CD4-positive, CD25-positive, alpha-beta regulatory T cell (primary cell): Measurements from ENCODE around the gene XKRX. TPM values are rescaled to one million over a fixed set of nuclear protein-coding genes. Genes with fewer than 3 reads are reported as not detected.

ENCODE experiments used
- ATAC-seq, 2 donors: fragments of 150-1000 bp; cut with Tn5 transposase; one replicate each; pipeline ENCODE4 v1.10.0; 2021; ENCODE audit warnings: low read depth in 2 of 2, moderate number of reproducible peaks in 2 of 2, moderate library complexity in 1 of 2
- DNase-seq, 3 donors: peaks; one replicate each; pipeline versions ENCODE4 v3.0.0 to v3.0.0-alpha.2; 2012 to 2022; ENCODE audit warnings: mixed read lengths in 1 of 3
- H3K27ac ChIP-seq: one replicate; pipeline ENCODE4 v1.7.0; 2013; ENCODE audit warnings: mild to moderate bottlenecking, low read length; ENCODE audit not compliant: insufficient read depth, poor library complexity, severe bottlenecking
- H3K27me3 ChIP-seq: one replicate; pipeline ENCODE4 v1.7.0; 2013; ENCODE audit warnings: low read length; ENCODE audit not compliant: control insufficient read depth, insufficient read depth
- H3K36me3 ChIP-seq: one replicate; pipeline ENCODE4 v1.7.0; 2013; ENCODE audit warnings: mild to moderate bottlenecking, low read length, moderate library complexity; ENCODE audit not compliant: control insufficient read depth, insufficient read depth
- H3K4me1 ChIP-seq: 2 replicates; pipeline ENCODE4 v1.7.0; 2013; ENCODE audit warnings: mild to moderate bottlenecking, low read length; ENCODE audit not compliant: insufficient read depth, control insufficient read depth, poor library complexity, severe bottlenecking
- H3K4me3 ChIP-seq: one replicate; pipeline ENCODE4 v1.7.0; 2013; ENCODE audit warnings: low read depth, mild to moderate bottlenecking, low read length, moderate library complexity
- H3K9me3 ChIP-seq, 2 experiments: 1 replicate in 1 of 2; 2 replicates in 1 of 2; pipeline ENCODE4 v1.7.0; 2013; ENCODE audit warnings: low read length in 2 of 2, mild to moderate bottlenecking in 1 of 2, moderate library complexity in 1 of 2; ENCODE audit not compliant: control insufficient read depth in 2 of 2
- H3K27ac Mint-ChIP-seq, 3 donors: one replicate each; pipeline ENCODE4 v1.8.0; 2020 to 2022; ENCODE audit warnings: mild to moderate bottlenecking in 3 of 3, mixed read lengths in 3 of 3, moderate library complexity in 2 of 3
- H3K27me3 Mint-ChIP-seq: one replicate; pipeline ENCODE4 v1.8.0; 2022; ENCODE audit warnings: mild to moderate bottlenecking, mixed read lengths
- H3K36me3 Mint-ChIP-seq: one replicate; pipeline ENCODE4 v1.8.0; 2020; ENCODE audit warnings: mixed read lengths
- H3K4me1 Mint-ChIP-seq, 4 donors: one replicate each; pipeline ENCODE4 v1.8.0; 2020 to 2022; ENCODE audit warnings: mixed read lengths in 4 of 4, mild to moderate bottlenecking in 1 of 4
- H3K4me3 Mint-ChIP-seq, 4 donors: one replicate each; pipeline ENCODE4 v1.8.0; 2020 to 2022; ENCODE audit warnings: mild to moderate bottlenecking in 4 of 4, mixed read lengths in 4 of 4, moderate library complexity in 3 of 4
- H3K9me3 Mint-ChIP-seq, 7 donors: one replicate each; pipeline ENCODE4 v1.8.0; 2020 to 2022; ENCODE audit warnings: mixed read lengths in 7 of 7, mild to moderate bottlenecking in 3 of 7, moderate library complexity in 2 of 7
- polyA plus RNA-seq, 4 donors: library from polyadenylated mRNA; unstranded; fragments of 300-500 nt; fragmentation: Illumina TruSeq; gene quantifications; one replicate each; pipeline ENCODE4 v1.2.3, GENCODE V29; 2021
- total RNA-seq: library from RNA; stranded (reverse); gene quantifications from one replicate; pipeline ENCODE4 v1.2.3, GENCODE V29; 2022

Gene XKRX
- total and polyA plus RNA-seq, 5 donors from 2014 or later: 0.07 to 1.2 (median 0.47) TPM; not detected in 1

DNA sequence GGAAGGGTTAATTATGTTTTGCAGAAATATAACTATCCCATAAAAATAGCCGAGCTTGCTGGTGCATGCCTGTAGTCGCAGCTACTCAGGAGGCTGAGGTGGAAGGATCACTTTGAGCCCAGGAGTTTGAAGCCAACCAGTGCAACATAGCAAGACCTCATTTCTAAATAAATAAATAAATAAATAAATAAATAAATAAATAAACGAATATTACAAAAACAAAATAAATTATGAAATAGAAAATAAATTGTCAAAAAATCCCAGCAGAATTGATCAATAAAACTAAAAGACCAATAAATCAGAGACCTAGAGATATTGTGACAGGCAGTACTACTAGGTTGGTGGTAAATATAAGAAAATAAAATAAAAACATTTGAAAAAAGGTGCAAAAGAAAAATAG, 34.1 kb upstream of the XKRX start:
- Histone ChIP-seq H3K36me3 (no peaks in the 10 kb centered on the region), H3K27ac (no peak overlapping the region), H3K27me3 (no peaks in the 10 kb centered on the region), H3K9me3 (no peaks in the 10 kb centered on the region), H3K4me1 (no peaks in the 10 kb centered on the region), H3K4me3 (no peak overlapping the region)
- no peaks in the 10 kb centered on the region for H3K4me1 Mint-ChIP-seq
- no peaks in the 10 kb centered on the region for H3K36me3 Mint-ChIP-seq
- no peak overlapping the region for H3K27ac Mint-ChIP-seq
- H3K4me3 Mint-ChIP-seq: no peak overlapping the region
- H3K9me3 Mint-ChIP-seq: peaks cover 0 to 3% (median 0%) of the 10 kb centered on the region in 7 donors
- no peak for ATAC-seq
- no peak for DNase-seq
- H3K27me3 Mint-ChIP-seq: no peaks in the 10 kb centered on the region

DNA sequence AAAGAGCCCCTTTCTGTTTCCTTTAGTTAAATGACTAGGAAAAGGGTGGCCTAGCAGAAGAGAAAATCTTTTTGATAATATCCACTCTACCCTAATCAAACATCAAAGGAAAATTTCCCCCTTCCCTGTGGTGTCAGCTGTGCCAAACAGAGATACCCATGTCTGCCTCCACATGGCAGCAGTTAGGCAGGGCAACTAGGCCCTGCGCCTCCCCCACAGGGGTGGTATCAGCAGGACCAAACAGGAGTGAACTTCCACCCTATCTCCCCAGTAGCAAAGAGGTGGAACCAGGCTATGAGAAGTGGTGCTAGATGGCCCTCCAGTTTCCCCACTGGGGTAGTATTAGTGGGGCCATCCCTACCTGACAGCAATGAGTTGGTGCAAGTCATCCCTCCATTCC, 19.8 kb upstream of the XKRX start:
- Mint-ChIP-seq H3K9me3 (peaks cover 0 to 2% (median 0%) of the 10 kb centered on the region in 7 donors), H3K27ac (no peak overlapping the region), H3K4me1 (no peaks in the 10 kb centered on the region), H3K36me3 (no peaks in the 10 kb centered on the region), H3K4me3 (no peak overlapping the region), H3K27me3 (no peaks in the 10 kb centered on the region)
- ATAC-seq (no peak), DNase-seq (no peak)
- no peaks in the 10 kb centered on the region for H3K9me3 ChIP-seq
- H3K4me1 ChIP-seq: no peaks in the 10 kb centered on the region
- H3K4me3 ChIP-seq: no peak overlapping the region
- H3K27me3 ChIP-seq: no peaks in the 10 kb centered on the region
- H3K27ac ChIP-seq: no peak overlapping the region
- no peaks in the 10 kb centered on the region for H3K36me3 ChIP-seq

DNA sequence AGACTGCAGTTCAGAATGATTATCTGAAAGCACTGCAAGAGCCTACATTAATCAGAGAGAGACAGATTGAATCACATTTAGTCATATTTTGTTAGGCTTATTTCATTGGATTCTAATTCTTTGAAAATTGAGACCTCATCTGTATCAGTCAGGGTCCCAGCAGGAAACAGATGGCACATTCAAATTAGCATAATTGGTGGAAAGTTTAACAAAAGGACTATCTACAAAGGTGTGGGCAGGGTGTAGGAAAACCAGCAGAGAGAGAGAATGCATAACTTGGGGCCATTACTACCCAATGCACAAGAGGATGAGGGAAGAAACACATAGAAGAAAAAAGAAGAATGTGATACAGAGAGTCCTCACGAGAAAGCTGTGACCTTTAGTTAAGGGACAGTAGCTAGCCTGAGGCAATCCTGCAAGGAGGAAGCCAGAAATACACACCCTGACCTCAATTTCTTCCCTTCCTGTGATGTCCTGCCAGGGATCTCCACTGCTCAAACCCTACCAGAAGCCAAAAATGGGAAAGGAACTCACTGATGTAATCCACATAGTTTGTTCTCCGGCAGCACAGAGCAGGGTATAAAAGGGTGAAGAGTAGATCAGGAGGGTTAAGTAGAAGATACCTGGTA, 17.7 kb upstream of the XKRX start:
- no peak overlapping the region for H3K4me3 ChIP-seq
- peaks cover 0 to 2% (median 0%) of the 10 kb centered on the region in 7 donors for H3K9me3 Mint-ChIP-seq
- H3K36me3 ChIP-seq: no peaks in the 10 kb centered on the region
- ATAC-seq (no peak), DNase-seq (no peak)
- no peaks in the 10 kb centered on the region for H3K4me1 ChIP-seq
- no peaks in the 10 kb centered on the region for H3K27me3 Mint-ChIP-seq
- no peaks in the 10 kb centered on the region for H3K27me3 ChIP-seq
- no peak overlapping the region for H3K4me3 Mint-ChIP-seq
- H3K27ac Mint-ChIP-seq: no peak overlapping the region
- H3K4me1 Mint-ChIP-seq: no peaks in the 10 kb centered on the region
- no peak overlapping the region for H3K27ac ChIP-seq
- no peaks in the 10 kb centered on the region for H3K9me3 ChIP-seq
- H3K36me3 Mint-ChIP-seq: no peaks in the 10 kb centered on the region

DNA sequence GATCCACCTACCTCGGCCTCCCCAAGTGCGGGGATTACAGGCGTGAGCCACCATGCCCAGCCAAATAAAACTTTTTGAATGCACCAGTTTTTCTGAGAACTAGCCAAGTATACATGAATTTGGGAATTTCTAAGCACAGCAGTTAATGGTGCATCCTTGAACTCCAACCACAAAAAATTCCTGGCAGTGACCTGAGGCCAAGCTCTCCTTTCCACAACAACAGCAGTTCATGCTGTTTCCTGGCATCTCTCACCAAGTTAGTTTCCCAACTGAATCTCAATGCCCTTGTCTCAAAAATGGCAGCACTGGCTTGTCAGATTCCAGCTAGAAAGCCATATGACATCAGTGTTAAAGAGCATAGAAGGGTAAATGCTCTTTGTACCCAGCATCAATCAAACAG, 15.9 kb upstream of the XKRX start:
- no peak overlapping the region for H3K4me3 Mint-ChIP-seq
- peaks cover 0 to 2% (median 0%) of the 10 kb centered on the region in 7 donors for H3K9me3 Mint-ChIP-seq
- no peaks in the 10 kb centered on the region for H3K9me3 ChIP-seq
- no peak overlapping the region for H3K27ac ChIP-seq
- no peaks in the 10 kb centered on the region for H3K36me3 Mint-ChIP-seq
- H3K27ac Mint-ChIP-seq: no peak overlapping the region
- no peak for DNase-seq
- H3K4me3 ChIP-seq: no peak overlapping the region
- H3K27me3 ChIP-seq: no peaks in the 10 kb centered on the region
- no peaks in the 10 kb centered on the region for H3K27me3 Mint-ChIP-seq
- H3K4me1 Mint-ChIP-seq: peaks cover 0 to under 1% (median 0%) of the 10 kb centered on the region in 4 donors
- H3K36me3 ChIP-seq: no peaks in the 10 kb centered on the region
- no peaks in the 10 kb centered on the region for H3K4me1 ChIP-seq
- ATAC-seq: no peak

DNA sequence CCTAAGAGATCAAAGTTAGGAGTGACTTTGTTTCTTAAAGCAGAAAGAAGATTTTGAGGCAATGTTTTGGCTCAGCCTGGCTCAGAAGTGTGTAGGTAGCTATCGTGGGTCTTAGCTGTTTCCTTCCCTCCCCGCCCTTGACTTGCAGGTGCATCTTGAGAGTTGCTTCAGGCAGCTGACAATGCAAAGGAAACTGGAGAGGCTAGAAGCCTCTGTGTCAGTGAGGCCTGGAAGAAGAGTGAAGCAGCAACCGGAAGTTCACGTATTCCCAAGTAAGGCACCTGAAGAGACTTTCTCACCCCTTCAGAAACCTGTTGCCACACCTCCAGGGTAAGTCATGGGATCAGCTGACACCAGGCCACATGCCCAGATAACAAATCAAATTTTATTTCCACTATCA, 10.6 kb upstream of the XKRX start:
- peak in 1 of 3 donors; percentile 7 for DNase-seq
- H3K27ac Mint-ChIP-seq: peak overlapping the region; percentile 22 to 50 (median 44)
- no peak for ATAC-seq

DNA sequence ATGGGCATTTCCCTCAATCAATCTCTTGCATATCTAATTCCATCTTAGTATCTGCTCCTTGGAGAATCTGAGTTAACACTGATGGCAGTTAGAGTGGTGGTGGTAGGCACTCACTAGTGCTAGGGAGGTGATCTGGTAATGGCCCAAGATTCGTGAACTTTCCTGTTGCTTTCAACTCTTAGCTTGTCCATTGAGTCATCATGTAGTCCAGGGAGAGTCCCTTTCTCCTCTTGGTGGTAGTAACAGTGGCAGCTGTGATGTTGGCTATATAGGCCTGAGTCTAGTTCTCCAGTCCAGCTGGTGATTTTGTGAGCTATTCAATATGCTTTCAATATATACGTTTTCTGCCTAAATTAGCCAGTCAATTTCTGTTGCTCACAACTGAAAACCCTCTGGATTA, 7.0 kb upstream of the XKRX start:
- Mint-ChIP-seq H3K27ac (no peak overlapping the region), H3K4me3 (no peak overlapping the region), H3K4me1 (peaks cover 0 to 11% (median 4%) of the 10 kb centered on the region in 4 donors), H3K9me3 (peaks cover 0 to 5% (median 0%) of the 10 kb centered on the region in 7 donors), H3K27me3 (no peaks in the 10 kb centered on the region), H3K36me3 (no peaks in the 10 kb centered on the region)
- Histone ChIP-seq H3K9me3 (no peaks in the 10 kb centered on the region), H3K27me3 (no peaks in the 10 kb centered on the region), H3K36me3 (no peaks in the 10 kb centered on the region), H3K27ac (no peak overlapping the region), H3K4me1 (no peaks in the 10 kb centered on the region), H3K4me3 (no peak overlapping the region)
- DNase-seq (no peak), ATAC-seq (no peak)

More for the DNA sequence above, 10.6 kb upstream of the XKRX start:
- no peak overlapping the region for H3K4me3 ChIP-seq
- no peaks in the 10 kb centered on the region for H3K27me3 ChIP-seq
- peaks cover 0 to 7% (median 0%) of the 10 kb centered on the region in 4 donors for H3K4me1 Mint-ChIP-seq
- H3K36me3 Mint-ChIP-seq: no peaks in the 10 kb centered on the region
- H3K27ac ChIP-seq: no peak overlapping the region
- H3K9me3 Mint-ChIP-seq: peaks cover 0 to 2% (median 0%) of the 10 kb centered on the region in 7 donors
- no peaks in the 10 kb centered on the region for H3K4me1 ChIP-seq
- H3K9me3 ChIP-seq: no peaks in the 10 kb centered on the region
- no peak overlapping the region for H3K4me3 Mint-ChIP-seq
- no peaks in the 10 kb centered on the region for H3K27me3 Mint-ChIP-seq
- H3K36me3 ChIP-seq: no peaks in the 10 kb centered on the region

DNA sequence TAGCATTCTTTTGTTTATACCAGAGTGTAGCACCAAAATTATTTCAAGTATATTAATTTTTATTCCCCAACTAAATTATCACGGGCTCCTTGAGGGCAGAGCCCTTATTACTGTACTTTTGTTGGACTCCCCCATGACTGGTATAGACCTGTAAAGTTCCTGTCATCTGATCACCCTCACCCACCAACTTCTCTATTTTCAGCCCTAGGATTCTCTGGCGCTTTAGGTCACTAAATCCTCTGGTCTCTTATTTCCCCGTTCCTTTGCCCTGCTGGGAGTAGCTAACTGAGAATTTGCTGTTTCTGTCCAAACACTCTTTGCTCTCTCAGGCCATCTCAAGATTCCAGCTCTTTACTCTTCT, 3.2 kb upstream of the XKRX start:
- ATAC-seq: no peak
- Mint-ChIP-seq H3K27ac (no peak overlapping the region), H3K9me3 (peaks cover 0 to 5% (median 0%) of the 10 kb centered on the region in 7 donors)

More for the DNA sequence above, 3.2 kb upstream of the XKRX start:
- Histone ChIP-seq H3K27ac (no peak overlapping the region), H3K27me3 (no peaks in the 10 kb centered on the region), H3K36me3 (no peaks in the 10 kb centered on the region), H3K4me1 (peaks cover 10% of the 10 kb centered on the region), H3K4me3 (no peak overlapping the region), H3K9me3 (no peaks in the 10 kb centered on the region)
- no peaks in the 10 kb centered on the region for H3K36me3 Mint-ChIP-seq
- DNase-seq: no peak
- H3K27me3 Mint-ChIP-seq: no peaks in the 10 kb centered on the region
- peaks cover 4 to 15% (median 10%) of the 10 kb centered on the region in 4 donors for H3K4me1 Mint-ChIP-seq
- H3K4me3 Mint-ChIP-seq: peak overlapping the region in 2 of 4 donors; percentile 80 to 91
